ENCODE measurements around the gene ZNF155. TPM values are rescaled to one million over a fixed set of nuclear protein-coding genes. Genes with fewer than 3 reads are reported as not detected.

ZNF155 gene
- total RNA-seq, 1 experiment from 2014 or later: 4.2 TPM

- CTCF ChIA-PET: interaction anchor here (1.0 to 1.3 kb wide), 2 partner anchors 19 to 25 kb away, joined by 3 read pairs; no protein-coding TSS in a partner anchor
- Mint-ChIP-seq H3K36me3 (ENCODE audit: insufficient read depth, unreplicated experiment) (peaks cover 13% of the 10 kb centered on the region), H3K4me1 (ENCODE audit: insufficient read depth, unreplicated experiment) (peaks cover 14% of the 10 kb centered on the region), H3K4me3 (ENCODE audit: unreplicated experiment) (peak overlapping the region; percentile 84), H3K9me3 (ENCODE audit: unreplicated experiment) (peaks cover 17% of the 10 kb centered on the region), H3K27ac (ENCODE audit: low read depth, unreplicated experiment) (peak overlapping the region; percentile 90), H3K27me3 (ENCODE audit: insufficient read depth, unreplicated experiment) (no peaks in the 10 kb centered on the region)
- TF ChIP-seq, protein P1, sequence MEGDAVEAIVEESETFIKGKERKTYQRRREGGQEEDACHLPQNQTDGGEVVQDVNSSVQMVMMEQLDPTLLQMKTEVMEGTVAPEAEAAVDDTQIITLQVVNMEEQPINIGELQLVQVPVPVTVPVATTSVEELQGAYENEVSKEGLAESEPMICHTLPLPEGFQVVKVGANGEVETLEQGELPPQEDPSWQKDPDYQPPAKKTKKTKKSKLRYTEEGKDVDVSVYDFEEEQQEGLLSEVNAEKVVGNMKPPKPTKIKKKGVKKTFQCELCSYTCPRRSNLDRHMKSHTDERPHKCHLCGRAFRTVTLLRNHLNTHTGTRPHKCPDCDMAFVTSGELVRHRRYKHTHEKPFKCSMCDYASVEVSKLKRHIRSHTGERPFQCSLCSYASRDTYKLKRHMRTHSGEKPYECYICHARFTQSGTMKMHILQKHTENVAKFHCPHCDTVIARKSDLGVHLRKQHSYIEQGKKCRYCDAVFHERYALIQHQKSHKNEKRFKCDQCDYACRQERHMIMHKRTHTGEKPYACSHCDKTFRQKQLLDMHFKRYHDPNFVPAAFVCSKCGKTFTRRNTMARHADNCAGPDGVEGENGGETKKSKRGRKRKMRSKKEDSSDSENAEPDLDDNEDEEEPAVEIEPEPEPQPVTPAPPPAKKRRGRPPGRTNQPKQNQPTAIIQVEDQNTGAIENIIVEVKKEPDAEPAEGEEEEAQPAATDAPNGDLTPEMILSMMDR (IDR thresholded peaks at IDR 0.05; ENCODE audit: unreplicated experiment): no peak
- BruUV-seq (replicated peaks): no TSS peak
- POLR2A ChIA-PET: interaction anchor here (0.5 to 4.0 kb wide), 18 partner anchors 19 to 497 kb away, joined by 3 to 20 read pairs (median 5); partner anchors contain the start of genes ZNF155, ZNF180, ZNF221 and ZNF222
- DNase-seq (ENCODE audit: unreplicated experiment): peak; percentile 14
- intact Hi-C loops (cut with micrococcal nuclease): loop anchor here (2.0 to 5.0 kb wide), 3 partner anchors 69 to 209 kb away; partner anchors contain the start of genes ZNF224, ZNF227 and ZNF284
Measured at GRCh38 chr19:44003461-44004009, 19.5 kb downstream of the ZNF155 start.

DNA sequence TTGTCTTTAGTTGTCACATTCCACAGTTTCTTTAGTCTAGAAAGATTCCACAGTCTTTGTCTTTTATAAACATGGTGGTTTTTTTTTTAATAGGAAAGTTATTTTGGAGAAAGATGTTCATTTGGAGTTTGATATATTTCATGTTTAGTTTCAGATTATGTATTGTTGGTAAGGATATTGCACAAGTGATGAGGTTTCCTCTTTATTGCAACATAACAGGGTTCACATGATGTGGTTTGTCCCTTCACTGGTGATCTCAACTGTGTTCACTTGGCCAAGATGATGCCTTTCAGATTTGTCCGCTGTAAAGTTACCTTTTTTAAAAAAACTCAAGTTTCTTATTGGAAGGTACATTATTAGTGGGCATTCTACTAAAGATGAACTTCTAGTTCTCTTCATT is 22.0 kb downstream of the ZNF155 start:
- peak; percentile 17 for DNase-seq (ENCODE audit: unreplicated experiment)
- CTCF ChIA-PET: no interaction called here
- intact Hi-C loops (cut with micrococcal nuclease): no loop called here
- Mint-ChIP-seq H3K4me3 (ENCODE audit: unreplicated experiment) (no peak overlapping the region), H3K27ac (ENCODE audit: low read depth, unreplicated experiment) (no peak overlapping the region), H3K9me3 (ENCODE audit: unreplicated experiment) (peaks cover 32% of the 10 kb centered on the region), H3K27me3 (ENCODE audit: insufficient read depth, unreplicated experiment) (no peaks in the 10 kb centered on the region), H3K36me3 (ENCODE audit: insufficient read depth, unreplicated experiment) (peaks cover 35% of the 10 kb centered on the region), H3K4me1 (ENCODE audit: insufficient read depth, unreplicated experiment) (peaks cover 14% of the 10 kb centered on the region)
- no TSS peak for BruUV-seq (replicated peaks)
- TF ChIP-seq, protein P1 (IDR thresholded peaks at IDR 0.05; ENCODE audit: unreplicated experiment): no peak
- POLR2A ChIA-PET: no interaction called here

- H3K36me3 Mint-ChIP-seq (ENCODE audit: insufficient read depth, unreplicated experiment): peaks cover 45% of the 10 kb centered on the region
- no TSS peak for BruUV-seq (replicated peaks)
- ChIA-PET POLR2A (no interaction called here), CTCF (no interaction called here)
- H3K4me1 Mint-ChIP-seq (ENCODE audit: insufficient read depth, unreplicated experiment): peaks cover 7% of the 10 kb centered on the region
- no peak overlapping the region for H3K4me3 Mint-ChIP-seq (ENCODE audit: unreplicated experiment)
- TF ChIP-seq, protein P1 (IDR thresholded peaks at IDR 0.05; ENCODE audit: unreplicated experiment): no peak
- H3K9me3 Mint-ChIP-seq (ENCODE audit: unreplicated experiment): peaks cover 36% of the 10 kb centered on the region
- intact Hi-C loops (cut with micrococcal nuclease): no loop called here
- H3K27ac Mint-ChIP-seq (ENCODE audit: low read depth, unreplicated experiment): no peak overlapping the region
- no peaks in the 10 kb centered on the region for H3K27me3 Mint-ChIP-seq (ENCODE audit: insufficient read depth, unreplicated experiment)
- DNase-seq (ENCODE audit: unreplicated experiment): no peak
Measured at GRCh38 chr19:44007473-44007872, 23.5 kb downstream of the ZNF155 start.

GRCh38 chr19:44010468-44010867 is 26.5 kb downstream of the ZNF155 start:
- CTCF ChIA-PET: no interaction called here
- intact Hi-C loops (cut with micrococcal nuclease): no loop called here
- peaks cover 45% of the 10 kb centered on the region for H3K36me3 Mint-ChIP-seq (ENCODE audit: insufficient read depth, unreplicated experiment)

More at GRCh38 chr19:44010468-44010867, 26.5 kb downstream of the ZNF155 start:
- DNase-seq (ENCODE audit: unreplicated experiment): no peak
- Mint-ChIP-seq H3K27ac (ENCODE audit: low read depth, unreplicated experiment) (no peak overlapping the region), H3K27me3 (ENCODE audit: insufficient read depth, unreplicated experiment) (no peaks in the 10 kb centered on the region), H3K9me3 (ENCODE audit: unreplicated experiment) (peaks cover 41% of the 10 kb centered on the region), H3K4me1 (ENCODE audit: insufficient read depth, unreplicated experiment) (no peaks in the 10 kb centered on the region), H3K4me3 (ENCODE audit: unreplicated experiment) (no peak overlapping the region)
- POLR2A ChIA-PET: no interaction called here
- BruUV-seq (replicated peaks): no TSS peak
- TF ChIP-seq, protein P1 (IDR thresholded peaks at IDR 0.05; ENCODE audit: unreplicated experiment): no peak

All from MCF 10A (cell line).